ENCODE data around the gene DDX50.

GRCh38 chr10:68899186-68899745 is 1.8 kb upstream of the DDX50 start:
- TF ChIP-seq CTCF (IDR thresholded peaks at IDR 0.05) = no peak
- TF ChIP-seq POLR2A (IDR thresholded peaks at IDR 0.05) = no peak
